Vagina (tissue), 2 donors: ENCODE measurements around the gene GPRASP3. TPM values are rescaled to one million over a fixed set of nuclear protein-coding genes. Genes with fewer than 3 reads are reported as not detected.

Experiments
- DNase-seq, 2 donors: peaks; one replicate each; pipeline ENCODE4 v3.0.0-alpha.2; 2017; ENCODE audit errors: extremely low spot score in 2 of 2
- H3K27ac ChIP-seq: fragments of 200-600 bp; sonication (generic); one replicate; pipeline ENCODE4 v1.5.1; 2019
- H3K27me3 ChIP-seq: fragments of 200-600 bp; sonication (generic); one replicate; pipeline ENCODE4 v1.5.1; 2019
- H3K36me3 ChIP-seq, 2 donors: fragments of 200-600 bp; sonication (generic); one replicate each; pipeline ENCODE4 v1.5.1; 2017 to 2019
- H3K4me1 ChIP-seq: fragments of 200-600 bp; sonication (generic); one replicate; pipeline ENCODE4 v1.5.1; 2019
- H3K4me3 ChIP-seq, 2 donors: fragments of 200-600 bp; sonication (generic); 1 replicate in 1 of 2; 2 replicates in 1 of 2; pipeline ENCODE4 v1.5.1; 2016 to 2019
- H3K9me3 ChIP-seq: fragments of 200-600 bp; sonication (generic); one replicate; pipeline ENCODE4 v1.5.1; 2019
- CTCF ChIP-seq, 3 experiments: fragments of 450-650 bp in 2 of 3; fragments of 200-600 bp in 1 of 3; sonication (generic) in 1 of 3; IDR thresholded peaks; one replicate each; pipeline ENCODE4 v1.5.1; 2017 to 2019; ENCODE audit warnings: antibody characterized with exemption in 3 of 3, mild to moderate bottlenecking in 2 of 3, moderate library complexity in 2 of 3
- POLR2A ChIP-seq, 2 donors: fragments of 450-650 bp; IDR thresholded peaks; one replicate each; pipeline ENCODE4 v1.6.1; 2017; ENCODE audit warnings: antibody characterized with exemption in 2 of 2, mild to moderate bottlenecking in 2 of 2, moderate library complexity in 2 of 2
- POLR2AphosphoS5 ChIP-seq, 2 donors: sonication (generic); formaldehyde crosslinking; IDR thresholded peaks; one replicate each; pipeline ENCODE4 v1.9.0; 2017; ENCODE audit warnings: antibody characterized with exemption in 2 of 2, mild to moderate bottlenecking in 2 of 2, low read depth in 1 of 2; ENCODE audit not compliant: insufficient read depth in 1 of 2
- intact Hi-C: fragments of 100-400 bp; cut with DNase I; formaldehyde crosslinking; loops from one replicate; pipeline ENCODE4 v1.15.1; 2023
- total RNA-seq: library from RNA; depleted of rRNA; stranded (reverse); fragments of >200 nt; gene quantifications from one replicate; pipeline ENCODE4 v1.2.3, GENCODE V29; 2016

GPRASP3 gene
- total RNA-seq, 1 donor from 2014 or later = 3.2 TPM

- no peaks in the 10 kb centered on the region for H3K36me3 ChIP-seq
- DNase-seq = no peak
- H3K9me3 ChIP-seq = no peaks in the 10 kb centered on the region
- no peak overlapping the region for H3K4me3 ChIP-seq
- intact Hi-C loops = no loop called here
- H3K27ac ChIP-seq = no peak overlapping the region
- H3K27me3 ChIP-seq = no peaks in the 10 kb centered on the region
- TF ChIP-seq POLR2AphosphoS5 (IDR thresholded peaks at IDR 0.05; ENCODE audit: insufficient read depth in 1 of 2, low read depth in 1 of 2) = no peak
- TF ChIP-seq POLR2A (IDR thresholded peaks at IDR 0.05) = no peak
- TF ChIP-seq CTCF (IDR thresholded peaks at IDR 0.05) = no peak
- H3K4me1 ChIP-seq = no peaks in the 10 kb centered on the region
Measured at GRCh38 chrX:102744307-102744706, 23.8 kb downstream of the GPRASP3 start.

GRCh38 chrX:102745513-102745856 is 24.9 kb downstream of the GPRASP3 start:
- no peaks in the 10 kb centered on the region for H3K27me3 ChIP-seq
- H3K9me3 ChIP-seq = no peaks in the 10 kb centered on the region
- no peak for DNase-seq
- peak overlapping the region; percentile 49 to 51 for H3K4me3 ChIP-seq
- no peaks in the 10 kb centered on the region for H3K36me3 ChIP-seq
- H3K27ac ChIP-seq = peak overlapping the region; percentile 33
- no peaks in the 10 kb centered on the region for H3K4me1 ChIP-seq
- intact Hi-C loops = no loop called here
- no peak for TF ChIP-seq POLR2AphosphoS5 (IDR thresholded peaks at IDR 0.05; ENCODE audit: insufficient read depth in 1 of 2, low read depth in 1 of 2)
- no peak for TF ChIP-seq POLR2A (IDR thresholded peaks at IDR 0.05)
- TF ChIP-seq CTCF (IDR thresholded peaks at IDR 0.05) = no peak

- H3K4me3 ChIP-seq = peak overlapping the region; percentile 49 to 51
- no peaks in the 10 kb centered on the region for H3K9me3 ChIP-seq
- TF ChIP-seq POLR2AphosphoS5 (IDR thresholded peaks at IDR 0.05; ENCODE audit: insufficient read depth in 1 of 2, low read depth in 1 of 2) (peak in 1 of 2 donors; percentile 34), CTCF (IDR thresholded peaks at IDR 0.05) (no peak)
- H3K36me3 ChIP-seq = no peaks in the 10 kb centered on the region
- intact Hi-C loops = no loop called here
- no peaks in the 10 kb centered on the region for H3K4me1 ChIP-seq
- H3K27me3 ChIP-seq = no peaks in the 10 kb centered on the region
- H3K27ac ChIP-seq = peak overlapping the region; percentile 33
- no peak for DNase-seq
Measured at GRCh38 chrX:102745857-102746584, 25.5 kb downstream of the GPRASP3 start.

- TF ChIP-seq POLR2A (IDR thresholded peaks at IDR 0.05) = no peak
- no peak for TF ChIP-seq POLR2AphosphoS5 (IDR thresholded peaks at IDR 0.05; ENCODE audit: insufficient read depth in 1 of 2, low read depth in 1 of 2)
- TF ChIP-seq CTCF (IDR thresholded peaks at IDR 0.05) = no peak
- no peak for DNase-seq
- Histone ChIP-seq H3K4me1 (no peaks in the 10 kb centered on the region), H3K27ac (peak overlapping the region; percentile 48), H3K4me3 (no peak overlapping the region), H3K27me3 (no peaks in the 10 kb centered on the region), H3K9me3 (no peaks in the 10 kb centered on the region), H3K36me3 (no peaks in the 10 kb centered on the region)
- intact Hi-C loops = no loop called here
Measured at GRCh38 chrX:102765217-102765616, 44.7 kb downstream of the GPRASP3 start.

- DNase-seq = no peak
- peak overlapping the region; percentile 48 for H3K27ac ChIP-seq
- TF ChIP-seq POLR2A (IDR thresholded peaks at IDR 0.05) (no peak), POLR2AphosphoS5 (IDR thresholded peaks at IDR 0.05; ENCODE audit: insufficient read depth in 1 of 2, low read depth in 1 of 2) (no peak), CTCF (IDR thresholded peaks at IDR 0.05) (no peak)
- intact Hi-C loops = no loop called here
- no peaks in the 10 kb centered on the region for H3K27me3 ChIP-seq
- H3K9me3 ChIP-seq = no peaks in the 10 kb centered on the region
- no peaks in the 10 kb centered on the region for H3K36me3 ChIP-seq
- H3K4me1 ChIP-seq = no peaks in the 10 kb centered on the region
- no peak overlapping the region for H3K4me3 ChIP-seq
Measured at GRCh38 chrX:102765809-102766208, 45.3 kb downstream of the GPRASP3 start.
